OCI-M2 (cell line): Measurements from ENCODE around the gene RNF181.
"Not testable (repeated sequence)": the region's sequence is repeated elsewhere in the genome, so short reads cannot be mapped to it uniquely, and the experiment has no call there.

ENCODE experiments used
- DNase-seq: peaks from one replicate; lab custom pipeline; 2025; ENCODE audit not compliant: unreplicated experiment; lab: John Stamatoyannopoulos, UW

Gene RNF181

GRCh38 chr2:85577063-85577385, 18.5 kb upstream of the RNF181 start:
- no peak for DNase-seq

DNA sequence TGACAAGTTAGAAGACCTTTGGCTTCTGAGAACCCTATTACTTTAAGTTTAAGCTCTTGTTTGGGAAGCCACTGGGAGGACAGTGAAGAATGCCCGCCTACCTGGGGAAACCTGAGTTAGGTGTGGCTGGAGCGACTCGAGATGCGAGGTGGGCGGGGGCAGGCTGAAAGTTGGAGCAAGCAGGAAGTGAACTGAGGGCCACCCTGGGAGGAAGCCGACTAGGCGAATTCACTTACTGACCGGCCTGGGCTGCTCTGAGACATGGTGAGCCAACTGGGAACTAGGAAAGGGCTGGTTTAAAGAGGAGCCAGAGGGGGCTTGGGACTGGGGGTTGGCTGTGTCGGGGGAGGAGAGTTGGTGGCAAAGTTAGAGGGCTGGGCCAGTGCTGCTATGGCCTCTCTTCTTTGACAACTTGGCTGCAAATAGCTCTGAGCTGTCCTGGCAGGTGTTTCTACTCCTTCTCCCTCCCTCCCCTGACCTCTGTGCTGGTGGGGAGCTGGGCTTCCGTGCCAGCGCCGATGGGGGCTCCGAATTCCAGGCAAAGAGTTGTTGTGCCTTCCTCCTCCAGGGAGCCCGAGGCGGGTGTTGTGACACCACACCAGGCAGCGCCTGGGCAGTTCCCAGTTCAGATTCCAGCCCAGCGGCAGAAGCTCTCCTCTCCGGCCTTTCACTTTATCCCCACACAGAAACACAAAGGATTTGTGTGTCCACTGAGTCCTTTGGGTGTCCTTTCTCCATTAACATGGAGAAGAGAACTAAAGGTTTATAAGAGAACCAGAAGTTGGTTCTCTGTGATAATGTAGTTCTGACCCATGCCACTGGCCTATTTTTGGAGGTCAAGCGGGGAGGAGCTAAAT, 17.9 kb upstream of the RNF181 start, which contains the start of gene VAMP8:
VAMP8 (plus strand) TSS at position 201 of the 857 bp plus-strand sequence; CDS start at position 262, 61 bp downstream.
- DNase-seq: no peak

- DNase-seq: no peak
These were observed 17.0 kb upstream of the RNF181 start for GRCh38 chr2:85578243-85579180.

- no peak for DNase-seq
These were observed 16.1 kb upstream of the RNF181 start for GRCh38 chr2:85579266-85579935.

DNA sequence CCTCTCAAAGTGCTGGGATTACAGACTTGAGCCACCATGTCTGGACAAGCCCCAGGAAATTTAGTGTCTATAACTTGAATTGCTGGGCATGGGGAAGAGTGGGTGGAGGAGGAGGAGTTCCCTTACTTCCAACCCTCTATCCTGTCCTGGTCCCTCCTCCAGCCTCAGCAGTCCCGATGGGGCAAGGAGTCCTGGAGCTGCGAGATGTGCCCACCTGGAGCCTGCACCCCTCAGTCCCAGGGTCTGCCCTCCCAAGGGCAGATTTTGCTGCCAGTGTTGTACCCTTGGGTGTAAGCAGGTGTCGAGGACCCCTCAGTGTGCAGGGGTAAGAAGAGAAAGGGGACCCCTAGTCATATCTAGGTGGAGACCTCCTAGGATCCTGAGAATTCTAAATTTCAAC, 15.3 kb upstream of the RNF181 start:
- DNase-seq: no peak

DNA sequence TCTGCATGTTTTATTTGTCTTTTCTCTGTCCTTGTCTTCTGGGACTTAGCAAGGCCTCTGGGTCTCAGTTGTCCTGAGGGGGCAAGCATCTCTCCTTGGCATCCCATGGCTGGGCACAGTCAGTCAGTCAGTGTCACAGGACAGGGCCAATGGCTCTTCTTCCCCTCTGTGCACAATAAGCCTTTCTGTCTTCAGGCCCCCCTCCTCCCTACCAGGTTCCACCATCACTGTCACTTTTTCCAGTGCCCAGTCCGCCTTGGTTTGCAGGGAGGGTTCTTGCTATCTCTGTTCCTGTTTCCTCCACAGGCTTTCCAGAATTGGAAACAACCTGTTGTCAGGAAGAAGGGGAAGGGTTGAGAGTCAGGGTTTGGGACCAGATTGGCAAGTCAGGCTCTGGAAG, 13.1 kb upstream of the RNF181 start:
- DNase-seq: no peak

- DNase-seq: no peak
These were observed 11.7 kb upstream of the RNF181 start for GRCh38 chr2:85583667-85584353.

DNA sequence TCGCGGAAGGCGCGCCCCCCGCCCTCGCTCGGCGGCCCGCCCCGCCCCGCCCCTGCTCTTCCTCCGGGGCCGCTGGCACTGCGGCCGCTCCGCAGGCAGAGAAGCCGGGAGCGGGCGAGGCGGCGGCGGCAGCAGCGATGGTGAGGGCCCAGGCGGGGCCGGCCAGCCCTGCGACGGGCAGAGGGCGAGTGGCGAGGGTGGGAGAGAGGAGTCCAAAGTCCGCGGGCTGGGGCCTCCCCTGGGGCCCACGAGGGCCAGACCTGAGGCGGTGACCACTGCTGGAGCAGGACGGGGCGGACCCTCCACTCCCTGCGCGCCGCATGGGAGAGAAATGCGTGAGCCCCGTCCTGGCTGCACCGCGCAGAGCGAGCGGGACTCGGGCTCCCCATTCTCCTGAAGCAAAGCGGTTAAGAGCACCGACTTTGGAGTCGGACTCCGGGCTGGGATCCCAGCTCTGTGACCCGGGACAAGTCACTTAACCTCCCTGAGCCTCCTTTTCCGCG, 11.1 kb upstream of the RNF181 start, which contains the start of gene VAMP5:
VAMP5 (plus strand) TSS at position 78 of the 503 bp plus-strand sequence; CDS start at position 138, 60 bp downstream.
- DNase-seq: no peak

GRCh38 chr2:85584857-85585780, 10.4 kb upstream of the RNF181 start:
- DNase-seq: no peak

DNA sequence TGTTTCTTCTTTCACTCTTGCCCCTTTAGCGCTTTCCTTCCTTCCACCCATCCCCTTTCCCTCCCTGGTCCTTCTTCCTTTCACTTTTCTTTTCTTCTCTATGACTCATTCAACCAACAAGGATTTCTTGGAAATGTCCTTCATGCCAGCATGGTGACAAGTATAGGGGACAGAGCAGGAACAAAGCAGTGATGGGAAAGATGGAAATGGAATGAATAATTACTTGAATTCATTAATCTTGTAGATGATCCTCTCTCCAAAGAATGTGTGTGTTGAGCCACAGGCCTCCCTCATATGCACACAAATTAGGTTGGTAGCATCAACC, 9.8 kb upstream of the RNF181 start:
- DNase-seq: no peak

DNA sequence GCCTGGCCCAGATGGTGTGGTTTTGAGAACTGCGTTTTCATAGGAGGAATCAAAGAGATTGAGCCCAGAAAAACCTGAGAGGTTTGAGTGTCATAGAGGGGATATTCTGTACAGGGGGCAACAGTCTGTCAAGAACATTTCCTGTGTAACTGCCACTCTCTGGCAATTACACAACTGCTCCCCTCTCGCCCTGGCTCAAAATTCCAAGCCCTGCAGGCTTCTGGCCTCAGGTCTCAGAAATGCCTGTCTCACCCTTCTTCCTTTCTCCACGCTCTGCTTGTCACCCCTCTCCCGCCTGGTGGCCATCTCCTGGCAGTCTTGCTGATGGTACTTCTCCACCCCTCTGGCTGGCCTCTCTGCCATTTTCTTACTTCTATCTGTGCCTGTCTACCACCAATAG, 7.3 kb upstream of the RNF181 start:
- DNase-seq: peak; percentile 39

DNA sequence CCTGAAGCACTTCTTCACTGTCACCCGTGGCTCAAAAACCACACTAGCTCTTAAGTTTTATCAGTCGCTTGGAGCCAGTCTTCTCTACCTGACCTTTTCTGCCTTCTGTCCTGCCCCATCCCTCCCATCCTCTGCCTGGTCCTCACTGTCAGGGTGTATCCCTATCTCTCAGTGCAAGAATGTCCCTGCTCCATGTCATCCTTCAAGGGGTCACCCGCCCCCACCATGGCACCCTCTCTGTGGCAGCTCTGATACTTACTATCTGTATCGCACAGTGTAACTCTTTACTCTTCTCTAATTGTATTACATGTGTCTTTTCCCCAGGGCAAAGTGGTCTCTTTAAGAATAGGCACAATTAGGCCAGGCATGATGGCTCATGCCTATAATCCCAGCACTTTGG, 6.9 kb upstream of the RNF181 start:
- DNase-seq: no peak

GRCh38 chr2:85589181-85589580, 6.4 kb upstream of the RNF181 start:
- DNase-seq: no peak

GRCh38 chr2:85589982-85590791, 5.4 kb upstream of the RNF181 start:
- DNase-seq: no peak

DNA sequence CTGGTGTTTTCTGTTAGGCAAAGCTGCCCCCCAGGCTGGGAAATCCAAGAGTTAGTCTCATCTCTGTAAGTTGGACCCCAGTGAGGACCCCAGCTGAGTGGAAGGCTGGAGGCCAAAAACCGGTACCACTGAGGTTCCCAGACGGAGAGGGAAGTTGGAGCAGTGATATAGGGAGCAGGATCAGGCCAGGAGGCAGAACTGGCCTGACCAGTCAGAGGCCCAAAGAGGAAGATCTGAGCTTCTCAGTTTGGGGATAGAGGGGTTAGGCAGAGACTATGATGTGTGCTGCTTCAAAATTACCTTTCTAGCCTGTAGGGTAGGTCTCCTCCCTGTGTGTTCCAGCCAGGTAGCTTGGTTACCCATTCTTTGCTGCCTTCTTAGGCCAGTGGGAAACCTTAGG, 4.6 kb upstream of the RNF181 start:
- DNase-seq: no peak

GRCh38 chr2:85591563-85591962, 4.0 kb upstream of the RNF181 start:
- no peak for DNase-seq

- not testable (repeated sequence) for DNase-seq
These were observed 3.2 kb upstream of the RNF181 start for GRCh38 chr2:85592299-85592698.

GRCh38 chr2:85593023-85593422, 2.5 kb upstream of the RNF181 start:
- no peak for DNase-seq
